GM10248 (cell line): Measurements from ENCODE around the gene MMS19.

Source experiments
- CTCF ChIA-PET: fragments of 300-600 bp; sonication (Branson Sonifier 250); formaldehyde crosslinking; extraction: SDS; loops from one replicate; lab custom pipeline; 2021; ENCODE audit warnings: antibody characterized with exemption; lab: Yijun Ruan, JAX
- POLR2A ChIA-PET: fragments of 350-650 bp; sonication (Branson Sonifier 250); formaldehyde crosslinking; extraction: SDS; loops from one replicate; lab custom pipeline; 2020; ENCODE audit warnings: antibody characterized with exemption; lab: Yijun Ruan, JAX
- DNase-seq: peaks from one replicate; pipeline ENCODE4 v3.0.0; 2012; ENCODE audit errors: extremely low spot score
- CTCF ChIP-seq: IDR thresholded peaks from 2 replicates; pipeline ENCODE4 v1.5.1; 2012; ENCODE audit warnings: mild to moderate bottlenecking, low read depth; ENCODE audit errors: extremely low read depth, missing control alignments, control extremely low read depth

MMS19 gene

GRCh38 chr10:97416565-97416964, 81.7 kb downstream of the MMS19 start:
- CTCF ChIA-PET: no interaction called here
- POLR2A ChIA-PET: no interaction called here

GRCh38 chr10:97412891-97413304, 85.3 kb downstream of the MMS19 start:
- no peak for TF ChIP-seq CTCF
- POLR2A ChIA-PET: interaction anchor here (0.6 to 2.1 kb wide), 2 partner anchors 12 to 15 kb away, joined by 5 to 9 read pairs; partner anchors contain the start of gene RRP12
- CTCF ChIA-PET: interaction anchor here (0.8 to 5.6 kb wide), 4 partner anchors 10 to 199 kb away, joined by 3 to 38 read pairs (median 4); partner anchors contain the start of gene RRP12
- DNase-seq: no peak

More at GRCh38 chr10:97416565-97416964, 81.7 kb downstream of the MMS19 start:
- no peak for DNase-seq
- no peak for TF ChIP-seq CTCF

GRCh38 chr10:97411406-97411805, 86.8 kb downstream of the MMS19 start:
- DNase-seq: no peak
- no peak for TF ChIP-seq CTCF
- CTCF ChIA-PET: interaction anchor here (1.4 to 5.6 kb wide), 3 partner anchors 9 to 12 kb away, joined by 5 to 38 read pairs (median 7); partner anchors contain the start of gene RRP12
- POLR2A ChIA-PET: interaction anchor here (1.2 kb wide), 1 partner anchor 10 kb away, joined by 7 read pairs; the partner anchor contains the start of gene RRP12

GRCh38 chr10:97408496-97408992, 89.7 kb downstream of the MMS19 start:
- no peak for TF ChIP-seq CTCF
- CTCF ChIA-PET: interaction anchor here (0.6 to 5.0 kb wide), 11 partner anchors 9 to 1807 kb away, joined by 3 to 62 read pairs (median 5); partner anchors contain the start of gene UBTD1
- POLR2A ChIA-PET: no interaction called here
- DNase-seq: no peak
